Sciatic nerve (tissue), 2 donors: ENCODE data around the gene SCN1A. TPM values are rescaled to one million over a fixed set of nuclear protein-coding genes. Genes with fewer than 3 reads are reported as not detected.
"Not testable (repeated sequence)": the region's sequence is repeated elsewhere in the genome, so short reads cannot be mapped to it uniquely, and the experiment has no call there.

Experiments
- ATAC-seq: fragments of 200-7000 bp; cut with Tn5 transposase; one replicate; pipeline ENCODE4 v1.9.1; 2020; ENCODE audit warnings: mild to moderate bottlenecking, moderate library complexity
- DNase-seq: peaks from one replicate; pipeline ENCODE4 v3.0.0-alpha.2; 2020; ENCODE audit warnings: low spot score
- intact Hi-C: fragments of 100-400 bp; cut with DNase I; formaldehyde crosslinking; loops from one replicate; pipeline ENCODE4 v1.14.2; 2022
- total RNA-seq: library from RNA; stranded (reverse); fragmentation: NEBNext Ultra II Directional; extraction: Animal tissue kit (Norgen Biotek cat#: 25700); gene quantifications from one replicate; pipeline ENCODE4 v1.2.1, GENCODE V29; 2021
- donor health status: DM: no; HTN: no; CAD: no.
- donor health status: DM: no; HTN: no; CAD: no.

SCN1A gene
- total RNA-seq, 1 donor from 2014 or later, result not detected

- DNase-seq (no peak), ATAC-seq (no peak)
- intact Hi-C loops, result no loop called here
Observed at GRCh38 chr2:166138144-166138543, 10.3 kb upstream of the SCN1A start.

- ATAC-seq, result no peak
- intact Hi-C loops, result no loop called here
- DNase-seq, result no peak
Observed at GRCh38 chr2:166137331-166137730, 9.5 kb upstream of the SCN1A start.

- ATAC-seq (no peak), DNase-seq (no peak)
- intact Hi-C loops, result no loop called here
Observed at GRCh38 chr2:166135849-166136258, 8.0 kb upstream of the SCN1A start.

GRCh38 chr2:166135152-166135848 lies 7.5 kb upstream of the SCN1A start:
- DNase-seq, result no peak
- no peak for ATAC-seq

DNA sequence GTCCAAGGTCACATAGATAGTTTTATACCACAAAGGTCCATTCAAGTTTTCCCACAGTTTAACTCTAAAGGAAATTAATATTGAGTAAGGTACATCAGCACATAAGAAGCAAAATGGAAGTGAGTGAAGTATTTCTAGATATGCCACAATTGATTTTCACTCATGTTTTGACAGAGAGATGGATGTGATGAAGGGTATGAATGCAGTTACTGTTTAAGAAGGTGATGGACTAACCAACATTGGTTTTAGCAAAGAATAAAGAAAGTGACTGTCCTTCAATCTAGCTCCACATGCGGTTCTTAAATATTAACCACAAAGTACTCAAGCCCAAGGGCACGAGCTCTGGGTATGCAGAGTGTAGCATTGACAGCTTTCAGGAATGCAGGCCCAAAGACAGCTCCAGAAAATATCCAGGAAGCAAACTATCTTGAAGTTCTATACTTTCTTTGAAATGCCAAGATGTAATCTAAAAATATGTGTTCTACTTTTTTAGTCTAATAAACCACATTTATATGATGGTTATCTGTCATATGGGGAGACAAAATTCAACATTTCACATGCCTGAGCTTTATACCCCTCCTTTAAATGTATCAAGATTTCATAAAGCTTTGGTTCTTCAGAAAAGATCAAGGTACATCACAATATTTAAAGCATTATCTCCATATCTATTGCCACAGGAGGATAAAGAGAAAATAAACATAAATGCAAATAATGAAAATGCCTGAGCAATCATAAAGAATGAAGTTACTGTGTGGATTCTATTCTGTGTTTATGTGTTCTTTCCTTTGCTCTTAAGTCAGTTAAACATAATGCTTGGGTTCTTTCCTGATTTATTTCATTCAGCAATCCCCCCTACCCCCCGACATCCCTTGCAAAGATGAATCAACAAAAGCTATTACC lies 6.7 kb upstream of the SCN1A start:
- ATAC-seq (no peak), DNase-seq (no peak)
- intact Hi-C loops, result no loop called here

More at GRCh38 chr2:166135152-166135848, 7.5 kb upstream of the SCN1A start:
- intact Hi-C loops, result no loop called here

DNA sequence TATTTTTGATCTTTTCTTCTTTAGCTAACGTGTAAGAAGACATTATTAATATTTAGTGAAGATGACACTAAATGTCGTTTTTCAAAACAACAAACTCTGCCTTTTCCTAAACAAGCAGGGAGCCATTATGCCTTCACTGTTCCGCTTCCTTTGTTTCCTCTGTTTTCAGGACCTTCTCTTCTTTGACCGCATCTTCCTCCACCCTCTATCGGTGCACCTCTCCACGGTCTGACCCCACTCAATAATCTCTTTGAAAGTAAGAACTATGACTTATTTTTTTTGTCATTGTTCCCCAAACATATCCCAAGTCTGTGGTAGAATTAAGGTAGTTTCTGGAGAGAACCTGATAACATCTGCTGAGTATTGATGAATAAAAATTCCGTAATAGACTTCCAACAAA lies 5.8 kb upstream of the SCN1A start:
- intact Hi-C loops, result no loop called here
- ATAC-seq, result no peak
- DNase-seq, result no peak

GRCh38 chr2:166128156-166128505 lies 311 bp upstream of the SCN1A start:
- DNase-seq (no peak), ATAC-seq (no peak)
- intact Hi-C loops, result no loop called here

GRCh38 chr2:166126007-166126639 lies 1.7 kb downstream of the SCN1A start:
- ATAC-seq (no peak), DNase-seq (no peak)
- intact Hi-C loops, result no loop called here

- no peak for DNase-seq
- no peak for ATAC-seq
Observed at GRCh38 chr2:166125557-166125956, 2.3 kb downstream of the SCN1A start.

GRCh38 chr2:166118180-166118579 lies 9.6 kb downstream of the SCN1A start:
- ATAC-seq (no peak), DNase-seq (no peak)
- intact Hi-C loops, result no loop called here

More at GRCh38 chr2:166125557-166125956, 2.3 kb downstream of the SCN1A start:
- intact Hi-C loops, result no loop called here

DNA sequence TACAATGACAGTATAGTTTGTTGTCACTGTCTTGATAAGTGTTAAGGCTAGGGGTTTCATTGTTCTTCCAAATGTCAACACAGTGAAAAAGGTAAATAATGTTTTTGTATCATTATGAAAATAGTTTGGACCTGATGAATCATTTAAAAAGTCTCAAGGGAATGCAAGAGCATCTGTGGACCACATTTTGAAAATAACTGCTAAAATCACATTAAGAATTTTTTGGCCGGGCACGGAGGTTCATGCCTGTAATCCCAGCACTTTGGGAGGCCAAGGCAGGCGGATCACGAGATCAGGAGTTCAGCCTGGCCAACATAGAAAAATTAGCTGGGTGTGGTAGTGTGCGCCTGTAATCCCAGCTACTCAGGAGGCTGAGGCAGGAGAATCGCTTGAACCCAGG lies 10.3 kb downstream of the SCN1A start:
- intact Hi-C loops, result no loop called here
- ATAC-seq (no peak), DNase-seq (no peak)

DNA sequence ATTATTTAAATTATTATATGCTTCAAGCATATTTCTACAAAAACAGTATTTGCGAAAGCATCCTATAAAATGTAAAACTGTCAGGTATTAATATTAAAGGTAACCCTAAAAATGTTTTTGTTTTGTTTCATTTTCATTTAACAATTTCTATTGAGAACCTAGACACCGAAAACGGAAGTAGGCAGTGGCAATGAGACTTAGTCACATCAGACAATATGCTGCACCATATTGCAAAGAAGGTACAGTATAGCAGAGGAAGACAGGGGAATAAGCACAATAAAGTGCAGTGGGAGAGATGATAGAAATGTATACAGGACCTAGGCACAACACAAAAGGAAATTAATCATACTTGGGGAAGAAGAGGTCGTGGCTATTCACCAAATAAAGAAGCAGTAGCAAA lies 12.2 kb downstream of the SCN1A start:
- no peak for DNase-seq
- ATAC-seq, result no peak
- intact Hi-C loops, result no loop called here

DNA sequence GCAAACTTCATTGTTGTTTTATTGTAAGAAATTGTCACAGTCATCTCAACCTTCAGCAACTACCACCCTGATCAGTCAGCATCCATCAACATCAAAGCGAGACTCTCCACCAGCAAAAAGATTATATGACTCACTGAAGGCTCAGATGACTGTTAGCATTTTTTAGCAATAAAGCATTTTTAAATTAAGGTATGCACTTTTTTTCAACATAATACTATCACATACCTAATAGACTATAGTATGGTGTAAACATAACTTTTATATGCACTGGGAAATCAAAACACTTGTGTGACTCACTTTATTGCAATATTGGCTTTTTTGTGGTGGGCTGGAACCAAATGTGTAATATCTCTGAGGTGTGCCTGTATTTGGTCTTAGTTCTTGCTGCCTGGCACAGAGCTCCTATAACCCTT lies 15.6 kb downstream of the SCN1A start:
- DNase-seq (no peak), ATAC-seq (no peak)
- intact Hi-C loops, result no loop called here

- intact Hi-C loops, result no loop called here
- ATAC-seq (no peak), DNase-seq (no peak)
Observed at GRCh38 chr2:166106431-166107015, 21.3 kb downstream of the SCN1A start.

DNA sequence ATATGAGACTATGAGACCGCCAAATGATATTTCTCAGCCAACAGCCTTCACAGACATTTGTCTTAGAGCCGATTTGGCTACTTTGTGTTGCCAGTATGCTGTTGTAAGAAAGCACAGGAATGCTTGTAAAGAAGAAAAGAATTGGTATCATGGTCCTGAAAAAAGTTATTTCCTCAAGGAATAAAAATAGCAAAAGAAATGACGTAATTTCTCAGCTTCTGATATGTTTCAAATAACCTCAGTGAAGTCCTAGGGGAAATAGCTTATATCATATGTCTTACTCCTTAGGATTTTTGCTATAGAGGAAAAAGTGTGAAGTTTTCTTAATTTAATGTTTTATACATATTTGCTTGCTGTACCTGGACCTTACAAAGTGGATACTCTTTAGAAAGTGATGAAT lies 23.0 kb downstream of the SCN1A start:
- no peak for ATAC-seq
- DNase-seq, result no peak
- intact Hi-C loops, result no loop called here

DNA sequence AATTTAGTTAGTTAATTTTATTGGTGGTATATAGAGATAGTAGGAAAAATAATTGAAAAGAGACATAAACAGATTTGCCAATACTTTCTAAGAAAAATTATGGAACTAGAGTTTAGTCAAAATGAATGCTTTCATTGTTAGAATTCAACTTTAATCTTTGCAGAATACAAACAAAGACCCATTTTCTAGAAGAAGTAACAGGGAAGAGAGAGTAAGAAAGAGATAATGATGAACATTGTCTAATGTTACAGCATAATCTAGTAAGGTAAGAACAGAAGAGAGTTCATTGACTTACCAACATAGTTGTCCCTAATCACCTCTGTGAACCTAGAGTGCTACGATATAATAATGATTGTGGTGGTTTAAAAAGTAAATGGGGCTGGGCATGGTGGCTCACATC lies 23.7 kb downstream of the SCN1A start:
- DNase-seq (no peak), ATAC-seq (no peak)
- intact Hi-C loops, result no loop called here

GRCh38 chr2:166103277-166103676 lies 24.5 kb downstream of the SCN1A start:
- ATAC-seq, DNase-seq, intact Hi-C loops: not testable (repeated sequence)

DNA sequence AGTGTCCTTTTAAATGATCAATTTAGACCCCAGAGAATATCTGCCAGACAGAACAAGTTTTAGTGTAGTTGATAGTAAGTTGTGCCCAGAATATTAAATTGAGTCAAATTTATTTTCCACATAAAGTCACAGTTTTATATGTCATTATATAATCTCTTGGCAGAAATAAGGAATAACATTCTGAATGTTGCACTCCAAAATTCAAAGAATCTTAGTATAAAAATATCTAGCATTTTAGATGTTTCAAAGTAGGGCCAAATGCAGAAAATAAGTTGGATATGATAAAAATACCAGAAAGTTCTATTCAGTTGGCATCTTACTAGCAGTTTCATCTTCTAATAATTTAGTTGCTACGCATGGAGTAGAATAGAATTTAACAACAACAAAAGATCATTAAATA lies 33.5 kb downstream of the SCN1A start:
- intact Hi-C loops, result no loop called here
- DNase-seq (no peak), ATAC-seq (no peak)

DNA sequence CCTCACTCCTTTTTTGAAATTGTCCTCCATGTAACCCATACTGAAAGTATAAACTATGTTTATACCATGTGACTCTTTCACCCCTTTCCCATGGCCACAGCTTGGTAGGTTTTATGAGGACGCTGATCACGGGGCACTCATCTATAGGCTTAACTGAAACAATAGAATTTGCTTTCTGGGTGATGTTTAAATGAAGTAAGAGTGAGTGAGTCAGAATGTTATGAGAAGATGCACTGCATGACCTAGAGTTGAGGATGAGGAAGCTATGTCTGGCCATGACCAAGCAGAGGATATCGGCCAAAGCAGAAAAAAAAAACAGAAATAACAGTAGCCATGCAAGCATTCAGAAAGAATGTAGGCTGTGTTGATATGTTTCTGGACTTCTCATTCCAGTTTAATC lies 34.9 kb downstream of the SCN1A start:
- ATAC-seq (no peak), DNase-seq (no peak)
- intact Hi-C loops, result no loop called here

- ATAC-seq (no peak), DNase-seq (no peak)
- intact Hi-C loops, result no loop called here
Observed at GRCh38 chr2:166091439-166091838, 36.4 kb downstream of the SCN1A start.
